Stimulated activated CD8-positive, alpha-beta memory T cell treated with anti-CD3 and anti-CD28 coated beads, Interleukin-4, amount 100 ng/mL, for 48 hours (primary cell): ENCODE results near the gene PIAS2.
A peak's percentile ranks its signal among the peaks of the same experiment; 100 is the strongest.
"Not testable (repeated sequence)": the region's sequence is repeated elsewhere in the genome, so short reads cannot be mapped to it uniquely, and the experiment has no call there.

ENCODE experiments used
- DNase-seq: peaks from one replicate; pipeline ENCODE4 v3.0.0-alpha.2; 2020

PIAS2 gene

GRCh38 chr18:46899274-46899948, 17.9 kb downstream of the PIAS2 start:
- DNase-seq: no peak

- peak; percentile 32 for DNase-seq
Observed at GRCh38 chr18:46894124-46894523, 23.2 kb downstream of the PIAS2 start.

GRCh38 chr18:46893360-46893759, 23.9 kb downstream of the PIAS2 start:
- no peak for DNase-seq

GRCh38 chr18:46892842-46893241, 24.5 kb downstream of the PIAS2 start:
- DNase-seq: no peak

- no peak for DNase-seq
Observed at GRCh38 chr18:46891742-46892214, 25.5 kb downstream of the PIAS2 start.

GRCh38 chr18:46888965-46889364, 28.3 kb downstream of the PIAS2 start:
- DNase-seq: no peak

GRCh38 chr18:46886893-46887292, 30.4 kb downstream of the PIAS2 start:
- DNase-seq: no peak

GRCh38 chr18:46883180-46883579, 34.1 kb downstream of the PIAS2 start:
- DNase-seq: no peak

GRCh38 chr18:46877329-46877987, 39.8 kb downstream of the PIAS2 start:
- no peak for DNase-seq

- no peak for DNase-seq
Observed at GRCh38 chr18:46868169-46868921, 49.0 kb downstream of the PIAS2 start.

GRCh38 chr18:46867367-46868143, 49.8 kb downstream of the PIAS2 start:
- no peak for DNase-seq

- no peak for DNase-seq
Observed at GRCh38 chr18:46866523-46866922, 50.8 kb downstream of the PIAS2 start.

GRCh38 chr18:46865245-46865644, 52.1 kb downstream of the PIAS2 start:
- DNase-seq: not testable (repeated sequence)

GRCh38 chr18:46859855-46860254, 57.5 kb downstream of the PIAS2 start:
- DNase-seq: no peak

GRCh38 chr18:46858290-46858689, 59.0 kb downstream of the PIAS2 start:
- DNase-seq: no peak

GRCh38 chr18:46856973-46857372, 60.3 kb downstream of the PIAS2 start:
- no peak for DNase-seq

- DNase-seq: no peak
Observed at GRCh38 chr18:46849007-46849406, 68.3 kb downstream of the PIAS2 start.

GRCh38 chr18:46843372-46843771, 73.9 kb downstream of the PIAS2 start:
- DNase-seq: no peak

GRCh38 chr18:46842583-46842982, 74.7 kb downstream of the PIAS2 start:
- DNase-seq: no peak

- DNase-seq: no peak
Observed at GRCh38 chr18:46833899-46834298, 83.4 kb downstream of the PIAS2 start.

- no peak for DNase-seq
Observed at GRCh38 chr18:46832849-46833248, 84.5 kb downstream of the PIAS2 start.

- not testable (repeated sequence) for DNase-seq
Observed at GRCh38 chr18:46832422-46832821, 84.9 kb downstream of the PIAS2 start.

- DNase-seq: no peak
Observed at GRCh38 chr18:46831434-46831833, 85.9 kb downstream of the PIAS2 start.
